ENCODE measurements around the gene RECQL5. TPM values are rescaled to one million over a fixed set of nuclear protein-coding genes. Genes with fewer than 3 reads are reported as not detected.

The RECQL5 gene
- total RNA-seq, 4 donors from 2014 or later, result 41.9 to 91.8 (median 70.1) TPM

GRCh38 chr17:75630071-75630917, 36.7 kb downstream of the RECQL5 start:
- no peaks in the 10 kb centered on the region for H3K27me3 ChIP-seq
- H3K27ac ChIP-seq, result no peak overlapping the region
- WGBS, 2 donors, result 95% methylated on average over 9 to 11 of the region's 26 CpGs
- no peak for TF ChIP-seq POLR2A (IDR thresholded peaks at IDR 0.05)
- TF ChIP-seq, protein P1, sequence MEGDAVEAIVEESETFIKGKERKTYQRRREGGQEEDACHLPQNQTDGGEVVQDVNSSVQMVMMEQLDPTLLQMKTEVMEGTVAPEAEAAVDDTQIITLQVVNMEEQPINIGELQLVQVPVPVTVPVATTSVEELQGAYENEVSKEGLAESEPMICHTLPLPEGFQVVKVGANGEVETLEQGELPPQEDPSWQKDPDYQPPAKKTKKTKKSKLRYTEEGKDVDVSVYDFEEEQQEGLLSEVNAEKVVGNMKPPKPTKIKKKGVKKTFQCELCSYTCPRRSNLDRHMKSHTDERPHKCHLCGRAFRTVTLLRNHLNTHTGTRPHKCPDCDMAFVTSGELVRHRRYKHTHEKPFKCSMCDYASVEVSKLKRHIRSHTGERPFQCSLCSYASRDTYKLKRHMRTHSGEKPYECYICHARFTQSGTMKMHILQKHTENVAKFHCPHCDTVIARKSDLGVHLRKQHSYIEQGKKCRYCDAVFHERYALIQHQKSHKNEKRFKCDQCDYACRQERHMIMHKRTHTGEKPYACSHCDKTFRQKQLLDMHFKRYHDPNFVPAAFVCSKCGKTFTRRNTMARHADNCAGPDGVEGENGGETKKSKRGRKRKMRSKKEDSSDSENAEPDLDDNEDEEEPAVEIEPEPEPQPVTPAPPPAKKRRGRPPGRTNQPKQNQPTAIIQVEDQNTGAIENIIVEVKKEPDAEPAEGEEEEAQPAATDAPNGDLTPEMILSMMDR (IDR thresholded peaks at IDR 0.05), result no peak
- peaks cover 24 to 34% of the 10 kb centered on the region in 2 donors for H3K36me3 ChIP-seq
- H3K9me3 ChIP-seq, result no peaks in the 10 kb centered on the region
- no peak for DNase-seq
- no peak overlapping the region for H3K4me3 ChIP-seq (replicated peaks in 1 of 3)
- intact Hi-C loops (cut with DNase I), result loop anchor here (5.0 kb wide), 1 partner anchor 122 kb away; no protein-coding TSS in a partner anchor
- H3K4me1 ChIP-seq, result peaks cover 21 to 29% of the 10 kb centered on the region in 2 donors

DNA sequence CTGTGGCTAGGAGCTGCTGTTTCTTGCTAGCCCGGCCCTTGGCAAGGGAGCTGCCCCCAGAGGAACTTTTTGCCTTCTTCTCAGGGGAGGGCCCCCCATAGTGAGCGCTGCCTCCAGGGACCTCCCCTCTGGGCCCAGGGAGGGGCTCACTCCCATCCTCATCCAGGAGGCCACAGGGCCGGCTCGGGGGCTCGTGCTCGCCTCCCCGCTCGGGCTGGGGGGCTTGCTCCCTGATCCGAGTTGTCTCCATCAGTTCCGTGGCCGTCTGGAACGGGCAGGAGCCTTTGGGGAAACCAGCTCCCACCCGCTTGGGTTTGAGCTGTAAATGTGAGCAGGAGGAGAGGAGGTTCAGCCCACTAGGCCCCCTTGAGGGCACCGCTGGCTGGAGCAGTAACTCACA, 37.8 kb downstream of the RECQL5 start:
- WGBS, 2 donors, result 90% methylated on average over 12 of the region's 14 CpGs; no CpG with 5 or more reads in 1 of the 2 donors
- intact Hi-C loops (cut with DNase I), result no loop called here
- peaks cover 24 to 35% of the 10 kb centered on the region in 2 donors for H3K36me3 ChIP-seq

GRCh38 chr17:75628425-75628824, 38.5 kb downstream of the RECQL5 start:
- Histone ChIP-seq H3K4me1 (peaks cover 9 to 12% of the 10 kb centered on the region in 2 donors), H3K4me3 (replicated peaks in 1 of 3) (no peak overlapping the region), H3K27ac (no peak overlapping the region), H3K36me3 (peaks cover 24 to 35% of the 10 kb centered on the region in 2 donors), H3K9me3 (no peaks in the 10 kb centered on the region), H3K27me3 (no peaks in the 10 kb centered on the region)
- no peak for DNase-seq
- intact Hi-C loops (cut with DNase I), result no loop called here
- WGBS, 2 donors, result 84 to 89% methylated on average over 6 of the region's 6 CpGs
- no peak for TF ChIP-seq POLR2A (IDR thresholded peaks at IDR 0.05)
- TF ChIP-seq, protein P1 (IDR thresholded peaks at IDR 0.05), result no peak

More for the DNA sequence above, 37.8 kb downstream of the RECQL5 start:
- TF ChIP-seq, protein P1 (IDR thresholded peaks at IDR 0.05), result no peak
- TF ChIP-seq POLR2A (IDR thresholded peaks at IDR 0.05), result no peak
- no peak for DNase-seq
- no peak overlapping the region for H3K27ac ChIP-seq
- H3K4me1 ChIP-seq, result peaks cover 16 to 19% of the 10 kb centered on the region in 2 donors
- no peak overlapping the region for H3K4me3 ChIP-seq (replicated peaks in 1 of 3)
- H3K9me3 ChIP-seq, result no peaks in the 10 kb centered on the region
- no peaks in the 10 kb centered on the region for H3K27me3 ChIP-seq

- Histone ChIP-seq H3K36me3 (peaks cover 24 to 35% of the 10 kb centered on the region in 2 donors), H3K4me1 (no peaks in the 10 kb centered on the region), H3K4me3 (replicated peaks in 1 of 3) (no peak overlapping the region), H3K27ac (no peak overlapping the region), H3K9me3 (no peaks in the 10 kb centered on the region), H3K27me3 (no peaks in the 10 kb centered on the region)
- WGBS, 2 donors, result 91 to 94% methylated on average over 10 of the region's 10 CpGs
- intact Hi-C loops (cut with DNase I), result no loop called here
- no peak for TF ChIP-seq POLR2A (IDR thresholded peaks at IDR 0.05)
- TF ChIP-seq, protein P1 (IDR thresholded peaks at IDR 0.05), result no peak
- no peak for DNase-seq
Measured at GRCh38 chr17:75627094-75627493, 39.9 kb downstream of the RECQL5 start.

- intact Hi-C loops (cut with DNase I), result no loop called here
- no peaks in the 10 kb centered on the region for H3K27me3 ChIP-seq
- WGBS, 2 donors, result 83 to 87% methylated on average over 1 to 9 of the region's 11 CpGs
- H3K4me1 ChIP-seq, result no peaks in the 10 kb centered on the region
- TF ChIP-seq POLR2A (IDR thresholded peaks at IDR 0.05), result no peak
- TF ChIP-seq, protein P1 (IDR thresholded peaks at IDR 0.05), result no peak
- H3K27ac ChIP-seq, result no peak overlapping the region
- no peak for DNase-seq
- peaks cover 24 to 35% of the 10 kb centered on the region in 2 donors for H3K36me3 ChIP-seq
- H3K9me3 ChIP-seq, result no peaks in the 10 kb centered on the region
- no peak overlapping the region for H3K4me3 ChIP-seq (replicated peaks in 1 of 3)
Measured at GRCh38 chr17:75626496-75627038, 40.4 kb downstream of the RECQL5 start.

Measured in thyroid gland (tissue), 4 donors.